Glomerular visceral epithelial cell (primary cell): ENCODE data around the gene RBM8A.

Experiments
- DNase-seq: peaks from one replicate; pipeline ENCODE4 v3.0.0-alpha.2; 2016; ENCODE audit errors: extremely low spot score

Gene RBM8A

DNA sequence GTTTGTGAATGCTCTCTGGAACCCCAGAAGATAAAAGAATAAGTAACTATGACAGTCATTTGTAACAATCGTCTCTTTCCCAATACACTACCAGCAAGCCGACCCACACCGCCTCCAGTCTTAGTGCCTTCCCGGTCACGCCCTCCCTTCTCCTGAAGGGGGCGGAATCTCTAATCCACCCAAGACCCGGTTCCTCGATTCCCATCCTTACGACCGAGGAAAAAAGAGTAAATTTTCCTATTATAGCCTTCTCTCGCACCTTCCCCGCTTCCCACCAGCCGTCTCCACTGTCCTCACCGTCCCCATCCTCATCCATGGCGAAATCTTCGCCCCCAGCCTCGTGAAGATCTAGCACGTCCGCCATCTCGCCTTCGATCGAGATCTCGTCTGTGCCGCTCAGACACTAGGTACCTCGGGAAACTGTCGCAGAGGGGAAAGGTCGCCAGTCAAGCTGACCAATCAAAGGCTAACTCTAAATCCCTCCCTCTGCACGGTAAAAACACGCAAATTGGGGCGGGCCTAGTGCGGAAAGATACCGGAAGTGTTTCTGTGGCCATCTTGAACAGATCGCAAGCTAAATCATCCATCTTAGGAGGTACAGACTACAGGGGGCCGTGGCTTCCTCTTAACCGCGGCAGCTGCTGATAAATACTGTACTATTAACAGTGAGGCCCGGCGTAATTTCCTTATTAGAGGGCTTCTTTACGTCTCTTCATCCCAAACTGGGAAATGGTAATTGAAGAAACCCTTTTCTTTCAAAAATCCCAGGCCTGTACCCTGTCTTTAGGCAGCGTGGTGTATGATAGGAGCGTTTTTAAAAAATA is at the start of gene RBM8A:
Gene RBM8A (minus strand): TSS at position 422 of the 824 bp plus-strand sequence. CDS start 58 bp downstream, at position 364.
- peak; percentile 97 for DNase-seq

GRCh38 chr1:145977016-145977415 is 49.7 kb upstream of the RBM8A start:
- no peak for DNase-seq

DNA sequence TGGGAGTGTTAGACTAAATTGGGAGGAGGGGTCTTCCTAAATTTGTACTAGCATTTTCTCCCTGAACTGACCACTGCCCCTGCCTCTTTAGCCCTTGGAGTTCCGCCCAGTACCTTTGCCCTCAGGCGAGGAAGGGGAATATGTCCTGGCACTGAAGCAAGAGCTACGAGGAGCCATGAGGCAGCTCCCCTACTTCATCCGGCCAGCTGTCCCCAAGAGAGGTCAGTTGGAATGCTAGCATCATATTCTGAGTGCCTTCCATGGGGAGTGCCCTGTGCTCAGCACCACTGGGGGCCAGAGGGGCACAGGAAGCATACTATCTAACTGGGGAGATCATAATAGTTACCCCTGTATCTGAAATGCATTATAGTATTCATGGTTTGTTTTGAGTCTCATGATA is 47.9 kb upstream of the RBM8A start:
- DNase-seq: no peak

GRCh38 chr1:145974721-145975120 is 47.4 kb upstream of the RBM8A start:
- DNase-seq: no peak

DNA sequence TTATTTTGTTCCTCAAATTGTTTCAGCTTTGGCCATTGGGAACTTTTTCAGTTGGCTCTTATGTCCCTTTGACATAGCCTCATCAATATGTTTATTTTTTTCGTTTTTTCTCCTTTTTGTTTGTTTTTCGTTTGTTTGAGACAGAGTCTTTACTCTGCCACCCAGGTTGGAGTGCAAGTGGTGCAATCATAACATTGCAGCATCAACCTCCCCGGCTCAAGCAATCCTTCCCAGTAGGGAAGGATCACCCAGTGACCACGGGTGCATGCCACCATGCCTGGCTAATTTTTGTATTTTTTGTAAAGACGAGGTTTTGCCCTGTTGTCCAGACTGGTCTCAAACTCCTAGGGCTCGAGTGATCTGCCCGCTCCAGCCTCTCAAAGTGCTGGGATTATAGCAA is 45.3 kb upstream of the RBM8A start:
- no peak for DNase-seq

DNA sequence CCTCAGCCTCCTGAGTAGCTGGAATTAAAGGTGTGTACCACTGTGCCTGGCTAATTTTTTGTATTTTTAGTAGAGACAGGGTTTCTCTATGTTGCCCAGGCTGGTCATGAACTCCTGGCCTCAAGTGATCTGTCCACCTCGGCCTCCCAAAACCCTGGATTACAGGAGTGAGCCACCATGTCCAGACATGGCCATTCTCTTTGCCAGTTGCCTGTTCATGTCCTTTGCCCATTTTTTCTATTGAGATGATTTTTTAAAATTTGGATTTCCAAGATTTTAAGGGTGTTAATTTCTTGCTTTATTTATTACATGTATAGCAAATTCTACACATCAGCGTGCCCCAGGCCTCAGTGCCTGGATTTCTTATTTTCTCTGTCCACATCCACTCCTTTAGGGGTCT is 40.0 kb upstream of the RBM8A start:
- DNase-seq: no peak

GRCh38 chr1:145965119-145965744 is 37.9 kb upstream of the RBM8A start:
- DNase-seq: no peak

GRCh38 chr1:145964328-145965118 is 37.2 kb upstream of the RBM8A start, which contains the start of the genes ANKRD34A and POLR3GL:
ANKRD34A (minus strand) TSS chr1:145964575; CDS start chr1:145961759, 2,816 bp downstream.
POLR3GL (plus strand) TSS chr1:145964690; CDS start chr1:145974866, 10,176 bp downstream.
- peak; percentile 97 for DNase-seq

- DNase-seq: peak; percentile 78
Observed at GRCh38 chr1:145963265-145964019, 36.2 kb upstream of the RBM8A start.

DNA sequence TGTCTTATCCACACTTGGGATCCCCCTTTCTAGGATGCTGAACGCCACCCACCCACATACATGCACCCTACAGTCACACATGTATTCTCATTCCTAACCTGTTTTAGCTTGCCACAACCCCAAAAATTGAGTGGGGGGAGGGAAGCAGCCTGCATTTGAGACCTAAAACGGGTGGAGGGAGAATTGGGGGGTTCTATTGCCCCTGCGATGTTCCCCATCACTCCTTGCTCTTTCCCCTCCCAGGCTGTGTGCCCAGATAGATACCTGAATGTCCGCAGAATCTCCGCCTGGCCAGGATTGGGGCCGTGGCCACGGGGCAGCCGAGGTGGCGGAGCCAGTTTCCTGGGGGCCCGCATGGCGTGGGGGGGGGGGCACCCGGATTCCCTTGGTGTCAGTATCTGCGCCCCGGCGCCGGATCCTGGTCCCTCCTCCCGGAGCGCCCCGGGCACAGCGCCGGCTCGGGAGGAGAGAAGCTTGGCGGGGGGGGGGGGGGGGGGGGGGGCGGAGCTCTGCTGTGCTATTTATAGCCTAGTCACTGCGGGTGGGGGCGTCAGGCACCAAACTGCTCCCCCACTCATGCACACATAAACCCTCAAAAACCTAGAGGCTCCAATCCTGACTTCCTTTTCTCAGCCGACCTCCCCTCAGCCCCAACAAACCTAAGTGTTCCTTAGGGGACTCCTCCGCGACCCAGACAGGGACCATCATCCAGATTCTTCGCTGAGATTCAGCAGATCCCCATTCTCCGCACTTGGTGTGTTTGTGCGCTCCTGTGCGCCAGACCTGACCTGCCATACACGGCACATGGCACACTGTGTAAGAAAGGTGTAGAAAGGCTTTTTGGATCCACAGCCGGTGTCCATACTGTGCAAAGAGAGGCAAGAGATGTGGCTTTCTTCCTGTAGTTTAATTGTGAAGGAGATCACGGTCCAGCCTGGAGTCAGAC is 35.1 kb upstream of the RBM8A start:
- DNase-seq: no peak

DNA sequence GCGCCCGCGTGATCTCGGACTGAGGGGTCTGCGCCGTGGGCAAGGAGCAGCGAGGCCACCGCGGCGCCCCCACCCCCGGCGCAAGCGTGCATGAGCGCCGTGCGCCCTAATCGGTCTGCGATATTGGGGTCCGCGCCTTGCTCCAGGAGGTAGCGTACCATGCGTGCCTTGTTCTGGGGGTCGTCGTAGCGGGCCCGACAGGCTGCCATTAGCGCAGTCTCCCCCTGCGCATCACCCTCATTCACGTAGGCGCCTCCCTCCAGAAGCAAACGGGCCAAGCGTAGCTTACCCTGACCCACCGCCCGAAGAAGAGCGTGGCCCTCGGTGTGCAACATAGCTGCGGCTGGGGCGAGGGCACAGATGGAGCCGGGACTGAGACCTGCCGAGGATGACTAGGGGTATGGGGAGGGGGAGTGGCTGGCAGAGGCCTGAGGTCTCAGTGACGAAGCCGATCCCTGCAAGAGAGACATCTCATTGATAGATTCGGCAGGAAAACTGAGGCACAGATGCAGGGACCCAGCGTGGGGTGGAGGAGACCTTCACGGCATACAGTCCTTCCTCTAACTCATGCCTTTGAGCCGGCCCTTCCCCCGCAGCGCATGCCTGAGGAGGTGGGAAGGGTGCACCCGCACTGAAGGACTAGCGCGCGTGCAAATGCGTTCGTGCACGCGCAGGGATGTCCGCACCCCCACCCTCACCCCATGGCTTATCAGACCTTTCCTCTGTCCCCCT is 34.3 kb upstream of the RBM8A start:
- DNase-seq: no peak

- no peak for DNase-seq
Observed at GRCh38 chr1:145961109-145961424, 33.8 kb upstream of the RBM8A start.

- DNase-seq: peak; percentile 52
Observed at GRCh38 chr1:145960468-145961108, 33.3 kb upstream of the RBM8A start.

DNA sequence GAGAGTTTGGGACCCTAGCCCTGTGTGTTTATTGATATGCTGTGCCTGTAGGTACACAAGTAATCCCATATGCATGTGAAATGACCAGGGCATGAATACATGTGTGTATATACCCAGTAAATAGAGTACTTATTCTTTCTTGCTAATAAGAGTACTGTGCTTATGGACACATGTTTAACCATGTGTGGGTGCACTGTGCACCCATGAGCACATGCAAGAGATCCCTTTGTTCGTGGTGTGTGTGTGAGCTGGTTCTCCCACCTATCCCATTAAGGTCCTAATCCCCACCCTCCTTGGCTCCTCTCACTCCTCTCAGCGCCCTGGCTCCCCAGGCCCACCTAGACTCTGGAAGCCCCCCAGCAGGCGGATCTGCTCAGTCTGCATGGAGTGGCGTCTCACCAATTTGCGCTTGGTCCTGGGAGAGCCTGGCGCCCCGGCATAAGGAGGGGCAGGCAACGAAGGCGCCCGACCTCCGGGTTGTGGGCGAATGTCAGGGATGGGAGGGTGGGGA is 32.7 kb upstream of the RBM8A start:
- no peak for DNase-seq

GRCh38 chr1:145959333-145959732 is 32.0 kb upstream of the RBM8A start:
- DNase-seq: no peak

GRCh38 chr1:145958734-145959133 is 31.4 kb upstream of the RBM8A start:
- DNase-seq: no peak

DNA sequence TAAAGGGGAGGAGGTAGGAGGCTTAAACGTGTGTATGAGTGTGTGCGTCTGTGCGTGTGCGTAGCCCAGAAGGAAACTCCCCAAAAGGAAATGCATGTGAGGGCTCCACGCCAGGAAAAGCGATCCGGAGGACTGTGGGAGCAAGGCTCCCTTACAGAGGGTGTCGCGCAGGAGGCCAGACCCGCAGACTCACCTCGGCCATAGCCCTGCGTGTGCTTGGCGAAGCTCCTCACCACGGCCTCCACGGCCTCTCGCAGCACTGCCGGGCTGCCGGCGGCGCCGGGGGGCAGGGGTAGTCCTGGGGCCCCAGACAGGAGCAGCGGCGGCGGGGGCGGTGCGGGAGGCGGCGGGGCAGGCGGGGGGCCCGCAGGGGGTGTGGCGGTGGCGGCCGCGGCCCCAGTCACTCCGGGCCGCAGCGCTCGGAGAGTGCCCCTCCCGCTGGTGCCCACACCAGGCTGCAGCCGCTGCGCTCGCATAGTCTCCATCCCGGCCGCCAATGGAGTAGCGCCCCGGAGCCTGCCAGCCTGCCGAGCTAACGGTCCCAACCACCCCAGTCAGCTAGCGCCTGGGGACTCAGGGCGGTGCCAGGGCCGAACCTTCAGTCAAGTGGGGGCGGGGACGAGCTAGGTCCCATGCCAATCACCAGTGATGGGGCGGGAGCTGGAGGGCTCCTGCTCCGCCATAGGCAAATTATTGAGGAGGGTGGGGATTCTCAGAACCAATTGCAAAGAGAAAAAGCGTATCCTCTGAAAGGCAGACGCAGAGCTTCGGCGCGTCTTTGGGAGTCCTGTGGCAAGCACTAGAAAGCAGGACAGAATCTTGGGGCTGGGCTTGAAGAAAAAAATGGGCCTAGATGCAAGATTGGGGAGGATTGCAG is 30.4 kb upstream of the RBM8A start, which contains the start of gene LIX1L:
Gene LIX1L (minus strand): TSS at position 575 of the 877 bp plus-strand sequence. CDS start 90 bp downstream, at position 485.
- peak; percentile 97 for DNase-seq
